B cell (primary cell): ENCODE measurements around the gene ZNF799. TPM values are rescaled to one million over a fixed set of nuclear protein-coding genes. Genes with fewer than 3 reads are reported as not detected.

Source experiments
- ATAC-seq: fragments of 200-7000 bp; cut with Tn5 transposase; one replicate; pipeline ENCODE4 v1.10.0; 2021; ENCODE audit warnings: low read depth, mild to moderate bottlenecking, moderate number of reproducible peaks, moderate library complexity
- CTCF ChIA-PET: fragments of 350-600 bp; sonication (Branson Sonifier 250); formaldehyde crosslinking; loops from one replicate; lab custom pipeline; 2021; ENCODE audit warnings: antibody characterized with exemption, inconsistent platforms; lab: Charles Lee
- POLR2A ChIA-PET: fragments of 350-600 bp; sonication (Branson Sonifier 250); formaldehyde crosslinking; loops from one replicate; lab custom pipeline; 2021; ENCODE audit warnings: antibody characterized with exemption; lab: Charles Lee
- DNase-seq: peaks from one replicate; pipeline ENCODE4 v3.0.0; 2013
- H2AFZ ChIP-seq: 2 replicates; pipeline ENCODE4 v1.6.1; 2012; ENCODE audit warnings: mild to moderate bottlenecking, low read depth, low read length; ENCODE audit not compliant: insufficient read depth, poor library complexity, severe bottlenecking
- H3K27ac ChIP-seq, 2 donors: 1 replicate in 1 of 2; 2 replicates in 1 of 2; pipeline ENCODE4 v1.5.1; 2012 to 2013; ENCODE audit warnings: low read length in 2 of 2, mild to moderate bottlenecking in 2 of 2, moderate library complexity in 1 of 2
- H3K27me3 ChIP-seq, 4 experiments: fragments of 200-600 bp in 1 of 4; sonication (generic) in 1 of 4; replicated peaks in 1 of 4; 1 replicate in 2 of 4; 2 replicates in 2 of 4; pipeline versions ENCODE4 v1.6.1 to v1.7.0; 2013 to 2016; ENCODE audit warnings: low read length in 3 of 4, mild to moderate bottlenecking in 2 of 4, mixed read lengths in 1 of 4, moderate library complexity in 1 of 4; ENCODE audit not compliant: insufficient read depth in 4 of 4, control insufficient read depth in 3 of 4; ENCODE audit errors: control extremely low read depth in 1 of 4
- H3K36me3 ChIP-seq, 2 experiments: replicated peaks in 1 of 2; 1 replicate in 1 of 2; 2 replicates in 1 of 2; pipeline versions ENCODE4 v1.6.1 to v1.7.1; 2013; ENCODE audit warnings: low read length in 1 of 2; ENCODE audit not compliant: insufficient read depth in 2 of 2, control insufficient read depth in 1 of 2; ENCODE audit errors: control extremely low read depth in 1 of 2, extremely low read depth in 1 of 2
- H3K4me1 ChIP-seq, 2 donors: fragments of 200-600 bp in 1 of 2; sonication (generic) in 1 of 2; 1 replicate in 1 of 2; 2 replicates in 1 of 2; pipeline versions ENCODE4 v1.5.1 to v1.6.1; 2013 to 2017; ENCODE audit warnings: low read length in 2 of 2; ENCODE audit not compliant: control insufficient read depth in 2 of 2, insufficient read depth in 2 of 2
- H3K4me2 ChIP-seq: replicated peaks from 2 replicates; pipeline ENCODE3; 2012; ENCODE audit warnings: mild to moderate bottlenecking, low read depth, low read length; ENCODE audit not compliant: poor library complexity, severe bottlenecking
- H3K4me3 ChIP-seq, 5 experiments: fragments of 200-600 bp in 1 of 5; sonication (generic) in 1 of 5; 1 replicate in 3 of 5; 2 replicates in 2 of 5; pipeline versions ENCODE4 v1.5.1 to v1.7.0; 2011 to 2016; ENCODE audit warnings: low read length in 4 of 5, mild to moderate bottlenecking in 4 of 5, low read depth in 2 of 5, control low read depth in 1 of 5, moderate library complexity in 1 of 5; ENCODE audit not compliant: insufficient read depth in 1 of 5; ENCODE audit errors: control extremely low read depth in 1 of 5, extremely low read depth in 1 of 5
- H3K79me2 ChIP-seq: fragments of 200-600 bp; sonication (generic); one replicate; pipeline ENCODE4 v1.6.0; 2016; ENCODE audit warnings: low read length; ENCODE audit not compliant: control insufficient read depth, insufficient read depth
- H3K9ac ChIP-seq: fragments of 200-600 bp; sonication (generic); 2 replicates; pipeline ENCODE4 v1.6.1; 2017; ENCODE audit warnings: mild to moderate bottlenecking, low read length, moderate library complexity
- H3K9me3 ChIP-seq, 3 donors: one replicate each; pipeline versions ENCODE4 v1.6.1 to v1.7.1; 2013; ENCODE audit warnings: low read length in 2 of 3; ENCODE audit not compliant: control insufficient read depth in 2 of 3, insufficient read depth in 1 of 3; ENCODE audit errors: control extremely low read depth in 1 of 3
- H4K20me1 ChIP-seq: 2 replicates; pipeline ENCODE4 v1.6.0; 2012; ENCODE audit warnings: mild to moderate bottlenecking, low read length; ENCODE audit not compliant: insufficient read depth, control insufficient read depth, poor library complexity, severe bottlenecking
- H3K27ac Mint-ChIP-seq: one replicate; pipeline ENCODE4 v1.8.0; 2021; ENCODE audit warnings: mixed read lengths
- H3K27me3 Mint-ChIP-seq: one replicate; pipeline ENCODE4 v1.8.0; 2021; ENCODE audit warnings: mixed read lengths
- H3K4me1 Mint-ChIP-seq: one replicate; pipeline ENCODE4 v1.8.0; 2021; ENCODE audit warnings: mixed read lengths
- H3K4me3 Mint-ChIP-seq: one replicate; pipeline ENCODE4 v1.8.0; 2021; ENCODE audit warnings: mixed read lengths
- H3K9me3 Mint-ChIP-seq: one replicate; pipeline ENCODE4 v1.8.0; 2022; ENCODE audit warnings: mixed read lengths; ENCODE audit not compliant: insufficient read depth
- CTCF ChIP-seq: fragments of 200-600 bp; IDR thresholded peaks from one replicate; pipeline ENCODE4 v1.8.0; 2022; ENCODE audit warnings: antibody characterized with exemption, mild to moderate bottlenecking
- EZH2 ChIP-seq: IDR thresholded peaks from 2 replicates; pipeline ENCODE4 v1.6.1; 2012; ENCODE audit warnings: borderline replicate concordance, low read depth, mild to moderate bottlenecking, moderate library complexity, low read length; ENCODE audit not compliant: insufficient read depth, poor library complexity, severe bottlenecking
- WGBS: methylation state at CpG from one replicate; pipeline ENCODE4 v1.1.5; 2013; ENCODE audit warnings: missing lambda C conversion rate; ENCODE audit not compliant: insufficient coverage; 5-methylcytosine and 5-hydroxymethylcytosine counted together
- intact Hi-C: fragments of 100-400 bp; cut with micrococcal nuclease; formaldehyde crosslinking; loops from one replicate; pipeline ENCODE4 v1.10.0; 2022
- polyA plus RNA-seq: library from polyadenylated mRNA; depleted of rRNA; stranded (reverse); fragments of >200 nt; gene quantifications from 2 replicates; pipeline ENCODE4 v1.2.3, GENCODE V29; 2012
- total RNA-seq, 2 donors: library from RNA; stranded (reverse); fragments of 120-200 nt in 1 of 2; gene quantifications; 1 replicate in 1 of 2; 2 replicates in 1 of 2; pipeline versions ENCODE4 v1.2.3 to v1.2.4, GENCODE V29; 2013 to 2022

The ZNF799 gene
- total and polyA plus RNA-seq, 2 donors (not counting 1 experiment from before 2014, with no cell fraction given) = 3.7 to 10.5 TPM

DNA sequence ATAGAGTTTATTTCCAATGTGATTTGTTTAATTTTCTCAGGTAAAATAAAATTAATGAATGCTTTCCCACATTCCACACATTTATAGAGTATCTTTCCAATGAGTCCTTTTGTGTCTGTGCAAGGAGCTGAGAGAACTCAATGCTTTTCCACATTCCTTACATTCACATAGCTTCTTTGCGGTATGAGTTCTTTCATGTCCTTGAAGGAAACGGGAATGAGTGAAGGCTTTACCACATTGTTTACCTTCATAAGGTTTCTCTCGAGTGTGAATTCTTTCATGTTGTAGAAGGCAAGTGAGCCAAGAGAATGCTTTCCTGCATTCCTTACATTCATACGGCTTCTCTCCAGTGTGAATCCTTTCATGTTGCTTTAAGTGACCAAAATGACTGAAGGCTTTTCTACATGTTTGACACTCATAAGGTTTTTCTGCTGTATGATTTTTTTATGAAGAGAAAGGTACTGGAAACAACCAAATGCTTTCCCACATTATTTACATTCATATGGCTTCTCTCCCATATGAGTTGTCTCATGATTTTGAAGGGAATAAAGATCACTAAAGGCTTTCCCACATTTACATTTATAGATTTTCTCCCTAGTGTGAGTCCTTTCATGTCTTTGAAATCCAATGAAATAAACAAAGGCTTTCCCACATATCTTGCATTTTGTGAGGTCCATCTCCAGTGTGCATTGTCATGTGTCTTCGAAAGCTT lies 21.2 kb downstream of the ZNF799 start:
- Histone ChIP-seq H3K79me2 (no peaks in the 10 kb centered on the region), H3K27ac (no peak overlapping the region), H3K36me3 (peaks cover 3 to 17% of the 10 kb centered on the region in 2 experiments), H3K9me3 (peaks cover 12 to 34% (median 31%) of the 10 kb centered on the region in 3 donors), H2AFZ (no peak overlapping the region), H3K4me1 (peaks cover 0 to 3% of the 10 kb centered on the region in 2 donors), H3K4me3 (no peak overlapping the region), H3K27me3 (no peaks in the 10 kb centered on the region), H3K4me2 (no peak overlapping the region), H4K20me1 (no peaks in the 10 kb centered on the region), H3K9ac (no peak overlapping the region)
- intact Hi-C loops = no loop called here
- H3K4me1 Mint-ChIP-seq = peaks cover 8% of the 10 kb centered on the region
- H3K27me3 Mint-ChIP-seq = no peaks in the 10 kb centered on the region
- H3K4me3 Mint-ChIP-seq = no peak overlapping the region
- no peak for TF ChIP-seq EZH2
- TF ChIP-seq CTCF = no peak
- no peak overlapping the region for H3K27ac Mint-ChIP-seq
- CTCF ChIA-PET = no interaction called here
- POLR2A ChIA-PET = interaction anchor here (0.9 kb wide), 1 partner anchor 14 kb away, joined by 3 read pairs; the partner anchor contains the start of gene ZNF442
- peaks cover 22% of the 10 kb centered on the region for H3K9me3 Mint-ChIP-seq
- no peak for DNase-seq
- no peak for ATAC-seq
- no CpG with 5 or more reads among the region's 5 CpGs for WGBS

GRCh38 chr19:12374026-12374425 lies 27.0 kb downstream of the ZNF799 start:
- ChIA-PET CTCF (no interaction called here), POLR2A (no interaction called here)
- H3K4me1 ChIP-seq = no peaks in the 10 kb centered on the region
- H3K79me2 ChIP-seq = no peaks in the 10 kb centered on the region
- H3K9me3 ChIP-seq = peaks cover 0 to 14% (median 13%) of the 10 kb centered on the region in 3 donors
- no peaks in the 10 kb centered on the region for H3K36me3 ChIP-seq
- intact Hi-C loops = no loop called here
- H3K4me3 Mint-ChIP-seq = no peak overlapping the region
- no peak overlapping the region for H3K4me2 ChIP-seq
- H2AFZ ChIP-seq = no peak overlapping the region
- DNase-seq (no peak), ATAC-seq (no peak)
- no peak overlapping the region for H3K9ac ChIP-seq
- H3K27me3 Mint-ChIP-seq = no peaks in the 10 kb centered on the region
- 100% methylated on average over 1 of the region's 1 CpG for WGBS
- no peak overlapping the region for H3K27ac ChIP-seq
- no peak overlapping the region for H3K27ac Mint-ChIP-seq
- no peaks in the 10 kb centered on the region for H4K20me1 ChIP-seq
- H3K9me3 Mint-ChIP-seq = peaks cover 11% of the 10 kb centered on the region
- no peak for TF ChIP-seq CTCF
- TF ChIP-seq EZH2 = no peak
- H3K27me3 ChIP-seq = no peaks in the 10 kb centered on the region
- no peaks in the 10 kb centered on the region for H3K4me1 Mint-ChIP-seq
- no peak overlapping the region for H3K4me3 ChIP-seq
